Activated CD4-positive, alpha-beta T cell treated with anti-CD3 and anti-CD28 coated beads, Interleukin-2, amount 50 U/mL, for 1 hour (primary cell): ENCODE data around the gene RAB1B.

Experiments used
- DNase-seq: peaks from one replicate; pipeline ENCODE4 v3.0.0-alpha.2; 2020

The RAB1B gene

DNA sequence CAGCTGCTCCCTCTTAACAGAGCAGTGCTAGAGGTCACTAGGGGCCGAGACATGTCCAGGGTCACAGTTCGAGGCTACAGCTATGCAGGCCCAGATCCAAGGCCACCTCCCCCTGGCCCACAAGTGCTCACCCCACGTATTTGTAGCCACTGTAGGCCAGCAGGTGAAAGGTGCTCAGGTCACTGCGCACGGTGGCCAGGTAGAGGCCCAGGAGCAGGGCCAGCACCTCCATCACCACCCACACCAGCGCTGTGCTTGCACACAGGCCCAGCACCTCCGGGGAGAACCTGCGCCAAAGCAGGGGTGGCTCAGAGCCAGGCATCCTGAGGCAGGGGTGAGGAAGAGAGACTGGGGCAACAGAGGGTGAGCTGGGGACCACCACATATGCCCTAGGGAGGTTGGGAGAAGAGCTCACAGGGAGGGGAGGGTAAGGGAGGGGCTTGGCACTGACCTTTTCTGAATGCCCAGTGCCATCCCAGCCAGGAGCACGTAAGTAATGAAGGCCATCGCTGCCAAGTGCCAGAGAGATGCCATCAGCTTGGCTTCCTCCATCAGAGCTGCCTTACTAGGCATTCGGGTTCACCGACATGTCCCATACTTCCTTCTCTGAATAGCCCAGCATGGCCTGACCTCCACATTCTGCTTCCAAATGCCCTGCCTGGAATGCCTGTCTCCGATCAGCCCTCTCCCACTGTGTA lies 17.0 kb downstream of the RAB1B start:
- DNase-seq, result no peak

DNA sequence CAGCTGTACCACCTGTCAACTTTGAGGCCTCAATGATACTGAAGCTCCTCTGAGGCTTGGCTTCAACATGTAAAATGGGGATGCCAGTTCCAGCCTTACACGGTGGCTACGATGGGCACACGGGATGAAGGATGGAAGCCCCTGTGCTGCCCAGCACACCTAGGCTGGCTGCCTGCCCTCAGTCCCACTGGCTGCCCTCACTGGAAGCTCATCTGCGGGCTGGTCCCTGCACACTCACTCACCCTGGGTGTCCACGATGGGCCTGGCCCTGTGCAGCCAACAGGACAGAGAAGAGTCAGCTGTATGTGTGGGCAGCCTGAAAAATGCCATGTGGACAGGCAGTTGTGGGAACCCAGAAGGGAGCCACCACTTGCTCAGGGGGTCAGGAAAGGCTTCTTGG lies 18.3 kb downstream of the RAB1B start:
- no peak for DNase-seq

DNA sequence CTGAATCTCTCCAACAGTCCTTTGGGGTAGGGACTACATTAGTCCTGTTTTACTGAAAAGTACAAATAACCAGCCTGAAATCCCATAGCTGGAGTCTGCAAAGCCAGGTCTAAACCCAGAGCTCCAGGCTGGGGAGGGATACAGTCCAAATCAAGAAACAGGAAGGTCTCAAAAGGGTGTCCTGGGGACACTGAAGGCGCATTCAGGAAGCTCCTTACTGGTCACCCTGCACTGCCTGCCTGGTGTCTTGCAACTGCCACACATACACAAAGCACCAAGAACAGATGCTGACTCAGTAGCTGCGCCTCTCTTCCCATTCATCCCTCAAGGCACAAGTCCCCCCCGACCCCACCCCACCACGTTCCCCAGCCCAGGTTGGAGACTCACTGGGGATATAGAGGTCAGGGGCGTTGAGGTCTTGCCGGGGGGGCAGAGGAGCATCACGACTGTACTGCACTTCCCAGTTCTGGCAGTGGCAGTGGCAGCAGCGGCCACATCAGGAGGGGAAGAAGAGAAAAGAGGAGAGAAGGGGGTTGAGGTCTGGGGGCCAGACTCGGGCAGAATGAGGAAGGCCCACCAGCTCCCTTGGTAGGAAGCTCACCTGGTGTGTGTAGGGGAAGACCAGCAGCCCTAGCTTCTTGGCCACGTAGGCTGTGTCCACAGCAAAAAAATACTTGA lies 18.9 kb downstream of the RAB1B start:
- no peak for DNase-seq

DNA sequence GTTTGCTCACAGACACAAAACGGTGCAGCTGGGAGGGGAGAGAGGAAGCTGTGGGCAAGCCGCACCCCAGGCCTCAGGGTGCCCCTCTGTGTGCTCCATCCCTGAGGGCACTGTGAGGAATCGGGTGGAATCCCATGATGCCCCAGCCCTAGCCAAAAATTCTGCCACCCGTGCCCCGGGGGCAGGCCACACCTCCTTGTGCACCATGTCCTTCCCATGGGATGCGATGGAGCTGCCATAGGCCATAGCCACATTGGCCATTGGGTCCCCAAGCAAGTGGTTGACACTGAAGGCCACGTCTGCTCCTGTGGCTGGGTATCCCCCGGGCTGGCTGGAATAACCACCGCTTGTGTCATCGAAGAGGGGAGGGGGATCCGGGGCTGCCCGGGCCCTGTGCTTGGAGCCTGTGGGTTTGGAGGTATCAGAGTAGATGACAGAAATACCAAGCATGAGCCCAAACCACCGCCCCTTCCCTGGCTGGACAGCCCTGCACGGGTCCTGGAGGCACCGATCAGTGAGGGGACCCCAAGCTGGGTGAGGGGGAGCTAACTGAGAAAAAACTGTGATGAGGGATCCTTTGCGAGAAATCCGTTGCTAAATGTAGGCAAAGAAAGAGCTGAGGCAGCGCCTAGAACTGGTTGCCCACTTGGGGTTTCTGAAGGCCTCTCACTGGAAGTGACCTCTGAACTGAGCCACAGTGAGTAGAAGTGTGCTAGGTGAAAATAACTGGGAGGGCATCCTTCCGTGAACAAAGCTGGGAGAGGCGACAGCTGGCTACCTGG lies 19.6 kb downstream of the RAB1B start:
- DNase-seq, result no peak

DNA sequence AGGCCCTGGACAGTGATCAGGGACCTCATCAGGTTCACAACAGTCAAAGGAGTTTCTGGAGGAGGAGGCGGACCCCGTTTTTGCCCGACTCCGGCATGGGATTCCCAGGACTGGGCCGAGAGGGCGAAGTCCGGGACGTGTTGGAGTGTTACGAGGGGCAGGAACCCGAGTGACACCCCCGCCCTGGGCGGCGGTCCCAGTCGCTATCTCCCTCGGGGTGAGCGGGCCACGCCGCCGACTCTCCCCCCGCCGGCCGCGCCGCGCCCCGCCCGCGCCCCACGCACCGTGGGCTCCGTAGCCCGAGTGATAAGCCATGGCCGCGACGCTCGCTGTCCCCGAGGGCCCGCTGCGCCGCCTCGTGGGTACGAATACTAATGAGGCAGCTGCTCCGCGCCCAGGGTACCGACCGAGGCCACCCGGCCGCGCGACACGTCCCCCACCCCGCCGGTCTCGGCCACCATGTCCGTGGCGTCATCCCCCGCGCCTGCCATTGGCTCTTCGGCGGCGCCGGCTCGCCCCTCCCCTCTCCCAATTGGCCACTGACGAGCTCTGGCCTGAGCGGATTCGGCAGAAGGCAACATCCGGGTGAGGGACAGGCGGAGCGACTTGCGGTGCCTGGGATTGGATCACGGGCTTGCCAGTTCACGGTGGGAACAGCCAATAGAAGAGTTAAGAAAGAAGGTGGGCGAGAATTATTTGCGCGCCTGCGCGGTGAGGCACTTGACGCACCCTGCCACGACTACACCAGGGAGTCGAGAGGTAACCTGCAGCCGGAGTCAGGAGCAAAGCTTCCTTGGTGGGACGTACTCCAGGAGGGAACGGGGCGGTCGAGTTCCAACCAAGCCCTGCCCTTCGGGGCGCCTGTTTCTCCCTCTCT lies 20.5 kb downstream of the RAB1B start, which contains the start of gene YIF1A:
TSS of gene YIF1A (minus strand) at position 473 of the 877 bp plus-strand sequence. CDS start at position 315, 158 bp downstream.
- DNase-seq, result peak; percentile 98

DNA sequence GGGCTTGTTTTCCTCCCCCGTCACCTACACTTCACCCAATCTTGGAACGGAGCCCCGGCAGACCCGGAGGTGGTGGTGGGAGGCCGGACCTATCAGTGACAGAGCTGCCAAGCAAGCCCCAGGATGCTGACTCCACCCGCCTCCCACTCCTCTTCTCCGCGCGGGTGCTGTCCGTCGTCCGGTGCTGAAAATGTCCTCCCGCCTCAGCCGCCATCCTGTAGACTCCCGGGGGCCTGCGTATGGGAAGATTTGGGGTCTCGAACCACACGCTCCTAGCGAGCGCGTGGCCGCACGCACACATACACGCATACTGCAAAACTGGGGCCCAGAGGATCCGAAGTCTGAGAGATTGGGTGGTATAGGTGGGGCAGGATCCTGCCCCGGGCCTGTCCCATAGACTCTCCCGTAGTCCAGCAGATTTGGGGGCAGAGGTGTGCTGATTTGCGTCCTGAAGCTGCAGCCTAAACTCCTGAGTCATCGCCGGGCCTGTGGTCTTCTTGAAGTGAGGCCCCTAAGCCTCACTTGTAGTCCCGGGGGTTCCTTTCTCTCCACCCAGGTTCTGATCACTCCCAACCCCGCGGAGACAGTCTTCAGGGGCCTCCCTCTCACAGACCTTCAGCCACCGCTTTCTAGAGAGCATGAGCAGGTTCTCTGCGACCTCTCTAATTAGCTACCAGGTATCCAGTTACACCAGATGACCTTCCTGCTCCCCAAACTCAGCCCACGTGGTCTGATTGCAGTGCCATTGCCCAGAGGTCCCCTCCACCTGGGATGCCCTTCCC lies 21.3 kb downstream of the RAB1B start:
- peak; percentile 69 for DNase-seq

DNA sequence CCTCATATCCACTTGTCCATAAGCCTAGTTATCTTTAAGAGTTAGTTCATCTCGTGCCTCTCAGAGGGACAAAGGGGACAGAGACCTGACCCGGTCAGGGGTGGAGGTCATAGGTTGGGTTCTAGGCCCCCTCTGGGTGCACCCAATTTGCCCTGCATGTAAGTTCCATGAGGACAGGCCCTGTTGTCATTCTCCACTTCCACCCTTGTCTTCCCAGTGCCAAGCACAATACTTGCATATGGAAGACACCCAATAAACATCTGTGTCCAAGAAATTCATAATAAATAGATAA lies 21.8 kb downstream of the RAB1B start:
- no peak for DNase-seq

DNA sequence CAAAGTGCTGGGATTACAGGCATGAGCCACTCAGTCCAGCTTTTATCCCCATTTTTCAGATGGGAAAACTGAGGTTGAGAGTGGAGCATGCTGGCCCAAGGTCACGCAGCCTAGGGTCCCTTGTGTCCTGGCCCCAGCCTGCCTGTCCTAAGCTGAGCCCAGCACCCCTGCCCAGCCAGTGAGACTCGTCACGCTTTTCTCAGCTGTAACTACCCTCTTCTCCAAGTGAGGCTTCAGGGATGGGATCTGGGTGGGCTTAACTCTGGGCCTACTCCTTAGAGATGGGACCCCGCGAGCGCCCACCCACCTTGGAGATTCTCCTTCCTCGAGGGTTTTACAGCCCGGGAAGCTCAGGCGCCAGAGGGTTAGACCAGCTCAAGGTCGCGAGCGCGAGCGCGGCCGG lies 22.9 kb downstream of the RAB1B start:
- DNase-seq, result no peak

DNA sequence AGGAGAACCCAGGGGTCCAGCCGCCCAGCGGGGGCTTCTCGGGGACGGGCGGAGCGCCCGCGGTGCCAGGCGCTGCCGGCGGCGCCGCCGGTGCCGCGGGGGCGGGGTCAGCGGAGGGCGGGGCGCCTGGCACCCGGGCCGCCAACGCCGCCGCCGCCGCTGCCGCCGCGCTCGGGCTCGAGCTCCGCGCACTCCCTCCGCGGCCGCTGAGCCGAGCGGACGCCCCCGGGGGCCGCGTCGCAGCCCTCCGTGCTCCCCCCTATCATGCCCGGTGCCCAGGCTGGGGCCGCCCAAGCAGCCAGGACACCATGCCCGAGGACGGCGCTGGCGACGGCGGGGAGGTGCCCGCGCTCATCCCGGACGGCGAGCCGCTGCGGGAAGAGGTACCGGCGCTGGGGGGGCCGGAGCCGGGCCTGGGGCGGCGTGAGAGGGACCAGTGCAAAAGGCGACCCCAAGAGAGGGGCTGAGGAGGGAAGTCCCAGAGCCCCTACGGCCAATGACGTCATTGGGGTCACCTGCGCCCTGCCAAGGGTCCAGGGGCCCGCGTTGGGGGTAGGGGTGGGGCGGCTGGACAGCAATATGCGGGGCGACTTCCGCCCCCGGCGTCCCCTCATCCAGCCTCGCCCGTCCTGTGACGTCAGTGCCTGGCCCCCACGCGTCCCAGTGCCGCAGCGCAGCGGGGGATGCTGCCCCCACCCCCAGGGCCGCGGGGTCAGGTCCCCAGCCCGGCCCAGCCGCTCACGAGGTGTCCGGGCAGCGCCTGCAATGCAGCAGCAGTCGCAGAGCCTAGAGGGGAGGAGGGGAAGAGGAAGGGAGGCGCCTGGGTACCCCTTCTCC lies 23.5 kb downstream of the RAB1B start, which contains the start of gene TMEM151A:
TSS of gene TMEM151A (plus strand) at position 189 of the 837 bp plus-strand sequence. CDS start at position 309, 120 bp downstream.
- DNase-seq, result no peak

DNA sequence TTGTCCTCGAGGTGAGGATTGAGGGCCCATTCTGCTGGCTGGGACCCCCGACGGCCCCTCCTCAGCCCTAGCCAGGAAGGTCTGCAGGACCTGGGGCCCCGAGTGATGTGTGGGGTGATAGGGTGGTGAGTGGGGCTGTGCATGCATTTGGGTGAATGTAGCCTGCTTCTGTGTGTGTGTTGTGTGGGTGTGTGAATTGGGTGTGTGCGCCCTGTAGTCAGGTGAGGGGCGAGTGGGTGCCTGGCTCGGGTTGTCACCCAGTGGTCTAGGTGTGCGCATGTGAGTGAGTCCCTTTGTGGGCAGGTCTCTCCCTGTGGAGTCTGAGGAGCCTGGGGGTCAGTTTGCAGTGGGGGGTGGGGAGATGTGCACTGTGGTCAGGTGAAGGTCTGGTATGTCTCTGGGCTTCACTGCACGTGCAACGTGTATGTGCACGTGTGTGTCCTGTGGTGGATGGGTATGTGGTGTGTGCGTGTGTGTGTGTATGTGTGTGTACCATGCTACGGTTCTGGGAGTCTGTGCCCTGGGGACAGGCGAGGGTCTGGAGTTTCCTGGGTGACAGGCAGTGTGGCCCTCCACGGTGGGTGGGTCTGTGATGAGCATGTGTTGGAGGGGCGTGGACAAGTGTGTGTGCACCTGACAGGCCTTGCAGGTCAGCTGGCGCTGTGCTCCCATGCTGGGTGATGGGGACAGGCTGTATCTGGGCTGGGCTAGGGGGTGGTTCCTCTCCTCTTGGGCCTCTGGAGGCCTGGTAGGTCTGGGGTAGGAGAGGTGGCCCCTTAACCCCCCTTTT lies 24.3 kb downstream of the RAB1B start:
- no peak for DNase-seq

DNA sequence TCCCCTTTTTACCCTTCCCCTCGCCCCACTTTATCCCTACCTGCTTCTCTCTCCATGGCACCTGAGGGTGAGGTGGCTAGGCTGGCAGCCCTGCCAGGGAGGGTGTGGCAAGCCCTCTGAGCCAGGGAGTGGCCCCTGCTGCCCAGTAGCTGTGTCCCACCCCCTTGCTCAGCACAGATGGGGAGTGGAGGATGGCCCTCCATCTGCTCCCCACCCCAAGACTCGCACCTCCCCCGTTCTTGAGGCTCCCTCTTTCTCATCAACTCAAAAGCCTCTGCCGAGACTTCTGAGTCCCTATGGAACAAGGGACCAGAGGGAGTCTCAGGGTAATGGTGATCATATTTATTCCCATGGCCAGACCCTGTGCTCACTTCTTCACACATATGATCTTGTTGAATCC lies 24.9 kb downstream of the RAB1B start:
- no peak for DNase-seq

DNA sequence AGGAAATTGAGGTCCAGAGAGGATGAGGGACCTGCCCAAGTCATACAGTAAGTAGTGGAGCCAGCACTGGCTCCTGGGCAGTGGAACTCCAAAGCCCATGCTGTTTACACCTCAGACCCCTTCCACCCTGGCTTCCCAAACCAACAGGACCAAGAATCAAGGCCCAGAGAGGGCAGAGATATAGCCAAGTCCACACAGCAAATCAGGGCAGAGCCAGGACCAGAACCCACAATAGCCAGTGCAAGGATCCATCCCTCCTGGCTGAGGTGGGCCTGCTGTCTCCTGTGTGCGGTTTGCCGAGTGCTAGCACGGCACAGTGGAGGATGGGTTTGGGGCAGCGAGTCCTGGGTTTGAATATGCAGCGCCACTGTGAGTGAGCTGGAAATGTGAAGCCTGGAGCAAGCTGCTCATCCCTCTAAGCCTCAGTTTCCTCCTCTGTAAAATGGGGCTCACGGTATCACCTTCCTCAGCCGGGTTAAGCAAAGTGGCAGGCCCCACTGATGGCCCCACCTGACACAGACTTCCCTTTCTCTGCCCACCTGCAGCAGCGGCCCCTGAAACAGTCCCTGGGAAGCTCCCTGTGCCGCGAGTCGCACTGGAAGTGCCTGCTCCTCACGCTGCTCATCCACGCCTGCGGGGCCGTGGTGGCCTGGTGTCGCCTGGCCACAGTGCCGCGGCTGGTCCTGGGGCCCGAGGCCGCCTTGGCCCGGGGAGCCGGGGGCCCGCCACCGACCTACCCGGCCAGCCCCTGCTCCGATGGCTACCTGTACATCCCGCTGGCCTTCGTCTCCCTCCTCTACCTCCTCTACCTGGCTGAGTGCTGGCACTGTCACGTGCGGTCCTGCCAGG lies 25.6 kb downstream of the RAB1B start:
- DNase-seq, result no peak

DNA sequence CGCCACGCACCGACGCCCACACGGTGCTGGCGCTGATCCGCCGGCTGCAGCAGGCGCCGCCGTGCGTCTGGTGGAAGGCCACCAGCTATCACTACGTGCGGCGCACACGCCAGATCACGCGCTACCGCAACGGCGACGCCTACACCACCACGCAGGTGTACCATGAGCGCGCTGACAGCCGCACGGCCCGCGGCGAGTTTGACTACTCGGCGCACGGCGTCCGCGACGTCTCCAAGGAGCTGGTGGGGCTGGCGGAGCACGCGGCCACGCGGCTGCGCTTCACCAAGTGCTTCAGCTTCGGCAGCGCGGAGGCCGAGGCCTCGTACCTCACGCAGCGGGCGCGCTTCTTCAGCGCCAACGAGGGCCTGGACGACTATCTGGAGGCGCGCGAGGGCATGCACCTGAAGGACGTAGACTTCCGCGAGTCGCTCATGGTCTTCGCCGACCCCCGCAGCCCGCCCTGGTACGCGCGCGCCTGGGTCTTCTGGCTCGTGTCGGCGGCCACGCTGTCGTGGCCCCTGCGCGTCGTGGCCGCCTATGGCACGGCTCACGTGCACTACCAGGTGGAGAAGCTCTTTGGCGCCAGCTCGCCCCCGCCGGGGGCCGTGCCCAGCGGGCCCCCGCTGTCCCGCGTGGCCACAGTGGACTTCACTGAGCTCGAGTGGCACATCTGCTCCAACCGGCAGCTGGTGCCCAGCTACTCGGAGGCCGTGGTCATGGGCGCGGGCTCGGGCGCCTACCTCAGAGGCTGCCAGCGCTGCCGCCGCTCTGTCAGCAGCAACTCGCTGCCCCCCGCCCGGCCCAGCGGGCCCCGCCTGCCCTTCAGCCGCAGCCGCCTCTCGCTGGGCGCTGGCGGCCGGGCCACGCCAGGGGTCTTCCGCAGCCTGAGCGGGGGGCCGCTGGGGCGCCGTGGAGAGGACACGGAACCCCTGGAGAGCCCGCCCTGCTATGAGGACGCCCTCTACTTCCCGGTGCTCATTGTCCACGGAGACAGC lies 26.5 kb downstream of the RAB1B start:
- DNase-seq, result no peak

DNA sequence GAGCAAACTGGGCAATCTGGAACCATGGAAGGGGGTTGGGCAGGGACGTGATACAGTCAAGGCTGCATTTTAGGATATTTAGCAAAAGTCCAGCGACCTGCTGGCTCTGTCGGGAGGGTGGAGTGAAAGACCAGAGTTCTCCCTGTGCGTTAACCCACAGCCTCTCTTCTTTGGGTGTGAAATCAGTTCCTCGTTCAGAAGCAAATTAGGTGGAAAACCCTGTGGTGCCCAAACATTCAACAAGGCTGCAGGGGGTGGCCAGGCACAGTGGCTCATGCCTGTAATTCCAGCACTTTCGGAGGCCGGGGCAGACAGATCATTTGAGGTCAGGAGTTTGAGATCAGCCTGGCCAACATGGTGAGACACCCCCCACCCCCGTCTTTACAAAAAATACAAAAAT lies 29.2 kb downstream of the RAB1B start:
- DNase-seq, result no peak

DNA sequence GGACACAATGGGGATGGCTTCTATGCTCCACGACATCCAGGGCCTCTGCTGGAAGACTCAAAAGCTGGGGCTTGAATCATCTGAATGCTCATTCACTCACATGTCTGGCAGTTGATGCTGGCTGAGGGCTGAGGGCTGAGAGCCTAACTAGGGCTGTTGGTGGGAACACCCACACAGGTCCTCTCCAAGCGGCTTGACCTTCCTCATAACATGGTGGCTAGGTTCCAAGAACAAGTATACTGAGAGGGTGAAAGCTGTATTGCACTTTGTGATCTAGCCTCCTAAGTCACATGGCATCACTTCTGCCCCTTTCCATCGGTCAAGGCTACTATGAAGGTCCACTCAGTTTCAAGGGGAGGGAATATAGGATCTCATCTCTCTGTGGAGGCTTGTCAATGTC lies 30.7 kb downstream of the RAB1B start:
- no peak for DNase-seq

DNA sequence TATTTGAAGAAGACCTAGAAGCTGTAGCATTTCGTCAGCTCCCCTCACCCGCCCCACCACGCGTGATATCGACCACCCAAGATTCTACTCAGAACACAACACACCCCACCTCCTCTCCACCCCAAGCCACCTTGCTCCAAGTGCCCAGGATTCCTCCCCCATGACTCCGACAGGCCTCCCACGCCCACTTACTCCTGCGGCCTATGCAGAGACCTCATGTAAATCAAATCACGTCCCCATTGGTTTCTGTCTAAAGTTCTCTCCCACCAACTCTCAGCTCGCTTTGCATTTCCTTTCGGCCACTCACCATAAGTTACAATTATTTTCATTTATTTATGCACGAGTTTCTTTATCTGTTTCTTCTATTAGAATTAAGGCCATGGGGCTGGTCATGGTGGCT lies 34.2 kb downstream of the RAB1B start:
- DNase-seq, result no peak

DNA sequence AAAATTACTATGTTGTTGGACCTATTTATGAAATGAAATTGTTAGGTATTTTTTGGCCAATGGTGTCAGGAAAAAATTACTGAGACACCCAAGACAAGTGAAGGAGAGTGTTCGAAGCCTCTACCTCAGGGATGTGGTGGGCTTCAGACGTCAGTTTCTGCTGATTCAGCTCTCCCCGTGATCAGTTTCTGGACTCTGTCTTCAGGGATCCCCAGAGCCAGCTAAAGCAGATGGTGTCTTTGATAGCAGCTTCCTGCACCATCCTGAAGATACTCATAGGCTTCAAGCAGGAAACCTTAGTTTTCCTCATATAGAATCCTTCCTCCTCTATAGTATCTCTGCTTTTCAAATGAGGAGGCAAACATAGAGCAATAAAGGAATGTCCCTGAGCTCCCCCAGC lies 41.0 kb downstream of the RAB1B start:
- DNase-seq, result no peak

DNA sequence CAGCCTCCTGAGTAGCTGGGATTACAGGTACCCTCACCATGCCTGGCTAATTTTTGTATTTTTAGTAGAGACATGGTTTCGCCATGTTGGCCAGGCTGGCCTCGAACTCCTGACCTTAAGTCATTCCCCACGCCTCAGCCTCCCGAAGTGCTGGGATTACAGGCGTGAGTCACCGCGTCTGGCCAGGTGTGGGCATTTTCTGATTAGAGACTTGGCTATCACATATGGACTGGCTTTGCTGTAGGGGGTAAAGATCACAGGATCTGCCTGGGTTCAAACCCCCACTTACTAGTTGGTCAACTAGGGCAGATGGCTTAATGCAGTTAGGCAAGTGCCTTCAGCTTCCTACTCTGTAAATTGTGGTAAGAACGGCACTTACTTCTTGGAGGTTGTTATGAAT lies 41.9 kb downstream of the RAB1B start:
- no peak for DNase-seq
